HFFc6 (cell line): Measurements from ENCODE around the gene PRRX2. TPM values are rescaled to one million over a fixed set of nuclear protein-coding genes. Genes with fewer than 3 reads are reported as not detected.

Source experiments
- DNase-seq: peaks from one replicate; pipeline ENCODE4 v3.0.0-alpha.2; 2018
- H3K27ac Mint-ChIP-seq: 2 replicates; pipeline ENCODE4 v1.8.0; 2020; ENCODE audit warnings: mild to moderate bottlenecking, mixed read lengths
- H3K27me3 Mint-ChIP-seq: 2 replicates; pipeline ENCODE4 v1.8.0; 2021; ENCODE audit warnings: mild to moderate bottlenecking, moderate library complexity, mixed read lengths; ENCODE audit not compliant: insufficient read depth
- H3K36me3 Mint-ChIP-seq: 2 replicates; pipeline ENCODE4 v1.8.0; 2021; ENCODE audit warnings: low read depth, mixed read lengths
- H3K4me1 Mint-ChIP-seq: 2 replicates; pipeline ENCODE4 v1.8.0; 2020; ENCODE audit warnings: low read depth, mixed read lengths
- H3K4me3 Mint-ChIP-seq: 2 replicates; pipeline ENCODE4 v1.8.0; 2020; ENCODE audit warnings: mild to moderate bottlenecking, moderate library complexity, mixed read lengths
- H3K9me3 Mint-ChIP-seq: 2 replicates; pipeline ENCODE4 v1.8.0; 2020; ENCODE audit warnings: mild to moderate bottlenecking, mixed read lengths
- CTCF ChIP-seq: fragments of 200-600 bp; sonication (generic); IDR thresholded peaks from 2 replicates; pipeline ENCODE4 v1.5.0; 2021; ENCODE audit warnings: antibody characterized with exemption, mild to moderate bottlenecking
- total RNA-seq, 6 experiments: library from RNA; stranded (reverse); fragmentation: NEBNext Ultra II Directional; extraction: Animal tissue kit (Norgen Biotek cat#: 25700); gene quantifications; 2 replicates in 1 of 6; 3 replicates in 5 of 6; pipeline ENCODE4 v1.2.3, GENCODE V29; 2021

Gene PRRX2
- total RNA-seq, 6 experiments from 2014 or later = 34.0 to 113 (median 102) TPM

GRCh38 chr9:129671519-129671918 is 6.1 kb downstream of the PRRX2 start:
- Mint-ChIP-seq H3K27me3 (no peaks in the 10 kb centered on the region; the same call in none of the 2 replicates), H3K4me3 (no peak overlapping the region), H3K4me1 (peaks cover 49% of the 10 kb centered on the region), H3K9me3 (no peaks in the 10 kb centered on the region), H3K27ac (peak overlapping the region; percentile 2; the same call in 1 of the 2 replicates), H3K36me3 (peaks cover 12% of the 10 kb centered on the region; the same call in 1 of the 2 replicates)
- peak; percentile 14 for DNase-seq
- no peak for TF ChIP-seq CTCF

GRCh38 chr9:129672702-129673101 is 7.3 kb downstream of the PRRX2 start:
- Mint-ChIP-seq H3K9me3 (no peaks in the 10 kb centered on the region), H3K4me1 (peaks cover 52% of the 10 kb centered on the region), H3K36me3 (peaks cover 9% of the 10 kb centered on the region; the same call in 1 of the 2 replicates), H3K27ac (peak overlapping the region; percentile 17; the same call in 1 of the 2 replicates), H3K27me3 (no peaks in the 10 kb centered on the region; the same call in none of the 2 replicates), H3K4me3 (no peak overlapping the region)
- DNase-seq = no peak
- TF ChIP-seq CTCF = no peak

- Mint-ChIP-seq H3K4me3 (no peak overlapping the region), H3K27me3 (no peaks in the 10 kb centered on the region; the same call in none of the 2 replicates), H3K9me3 (no peaks in the 10 kb centered on the region), H3K27ac (no peak overlapping the region), H3K4me1 (peaks cover 54% of the 10 kb centered on the region), H3K36me3 (peaks cover 9% of the 10 kb centered on the region; the same call in 1 of the 2 replicates)
- no peak for DNase-seq
- TF ChIP-seq CTCF = no peak
Observed at GRCh38 chr9:129673602-129674001, 8.2 kb downstream of the PRRX2 start.

GRCh38 chr9:129674229-129674628 is 8.8 kb downstream of the PRRX2 start:
- DNase-seq = no peak
- no peak overlapping the region for H3K4me3 Mint-ChIP-seq
- no peaks in the 10 kb centered on the region; the same call in none of the 2 replicates for H3K27me3 Mint-ChIP-seq

GRCh38 chr9:129675620-129676019 is 10.2 kb downstream of the PRRX2 start:
- Mint-ChIP-seq H3K9me3 (no peaks in the 10 kb centered on the region), H3K36me3 (no peaks in the 10 kb centered on the region; the same call in 1 of the 2 replicates), H3K4me3 (no peak overlapping the region), H3K4me1 (peaks cover 39% of the 10 kb centered on the region), H3K27me3 (no peaks in the 10 kb centered on the region; the same call in none of the 2 replicates), H3K27ac (no peak overlapping the region)
- no peak for DNase-seq
- TF ChIP-seq CTCF = no peak

More at GRCh38 chr9:129674229-129674628, 8.8 kb downstream of the PRRX2 start:
- peaks cover 9% of the 10 kb centered on the region; the same call in 1 of the 2 replicates for H3K36me3 Mint-ChIP-seq
- peaks cover 48% of the 10 kb centered on the region for H3K4me1 Mint-ChIP-seq
- no peak for TF ChIP-seq CTCF
- H3K27ac Mint-ChIP-seq = no peak overlapping the region; the same call in 1 of the 2 replicates
- no peaks in the 10 kb centered on the region for H3K9me3 Mint-ChIP-seq
